Measurements from ENCODE around the gene RFC3.

DNA sequence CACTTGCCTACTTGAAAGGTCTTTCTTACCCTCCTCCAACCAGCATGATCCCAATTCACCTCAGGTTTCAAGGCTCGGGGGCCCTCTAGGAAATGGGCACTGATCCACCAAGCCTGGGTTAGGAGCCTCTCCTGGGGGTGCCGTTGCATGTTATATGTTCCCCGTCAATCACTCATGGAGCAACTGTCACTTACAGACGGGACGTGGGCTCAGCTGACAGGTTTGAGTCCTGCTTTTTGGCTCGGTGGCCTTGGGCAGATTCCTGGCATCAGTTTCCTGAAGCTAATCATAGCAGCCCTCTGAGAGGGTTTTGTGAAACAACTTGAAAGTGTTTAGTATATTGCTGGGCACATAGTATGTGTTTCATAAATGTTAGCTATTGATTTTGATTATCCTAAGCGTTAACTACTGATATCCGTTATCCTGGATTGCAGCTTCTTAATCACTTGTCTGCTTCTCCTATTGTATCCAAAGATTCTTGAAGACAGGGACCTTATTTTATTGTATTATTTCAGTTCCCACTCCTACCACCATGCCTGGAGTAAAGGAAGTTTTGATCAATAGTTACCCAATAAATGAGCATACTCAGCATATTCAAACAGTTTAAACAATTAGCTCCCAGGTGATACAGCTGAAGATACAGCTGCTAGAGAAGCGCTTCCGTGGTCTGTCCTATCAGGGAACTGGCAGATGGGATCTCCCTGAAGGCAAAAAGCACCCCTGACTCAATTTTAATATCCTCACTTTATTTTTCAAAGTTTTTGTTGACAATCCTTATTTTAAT, 57.9 kb downstream of the RFC3 start:
- no peak for TF ChIP-seq POLR2A (IDR thresholded peaks at IDR 0.05)
- TF ChIP-seq, protein P1, sequence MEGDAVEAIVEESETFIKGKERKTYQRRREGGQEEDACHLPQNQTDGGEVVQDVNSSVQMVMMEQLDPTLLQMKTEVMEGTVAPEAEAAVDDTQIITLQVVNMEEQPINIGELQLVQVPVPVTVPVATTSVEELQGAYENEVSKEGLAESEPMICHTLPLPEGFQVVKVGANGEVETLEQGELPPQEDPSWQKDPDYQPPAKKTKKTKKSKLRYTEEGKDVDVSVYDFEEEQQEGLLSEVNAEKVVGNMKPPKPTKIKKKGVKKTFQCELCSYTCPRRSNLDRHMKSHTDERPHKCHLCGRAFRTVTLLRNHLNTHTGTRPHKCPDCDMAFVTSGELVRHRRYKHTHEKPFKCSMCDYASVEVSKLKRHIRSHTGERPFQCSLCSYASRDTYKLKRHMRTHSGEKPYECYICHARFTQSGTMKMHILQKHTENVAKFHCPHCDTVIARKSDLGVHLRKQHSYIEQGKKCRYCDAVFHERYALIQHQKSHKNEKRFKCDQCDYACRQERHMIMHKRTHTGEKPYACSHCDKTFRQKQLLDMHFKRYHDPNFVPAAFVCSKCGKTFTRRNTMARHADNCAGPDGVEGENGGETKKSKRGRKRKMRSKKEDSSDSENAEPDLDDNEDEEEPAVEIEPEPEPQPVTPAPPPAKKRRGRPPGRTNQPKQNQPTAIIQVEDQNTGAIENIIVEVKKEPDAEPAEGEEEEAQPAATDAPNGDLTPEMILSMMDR (IDR thresholded peaks at IDR 0.05): no peak

All from lower leg skin (tissue), 3 donors.